HG03460 (cell line): ENCODE measurements around the gene CYLD.

Experiments used
- ATAC-seq: cut with Tn5 transposase; IDR thresholded peaks from one replicate; pipeline ENCODE4 v1.9.1; 2021; ENCODE audit not compliant: unreplicated experiment

Gene CYLD

GRCh38 chr16:50737420-50737959, 4.4 kb upstream of the CYLD start:
- ATAC-seq, result no peak

GRCh38 chr16:50739031-50739430, 2.9 kb upstream of the CYLD start:
- no peak for ATAC-seq

GRCh38 chr16:50740736-50741135, 1.1 kb upstream of the CYLD start:
- no peak for ATAC-seq

GRCh38 chr16:50741225-50741780, 583 bp upstream of the CYLD start:
- ATAC-seq, result no peak

- no peak for ATAC-seq
These were observed 802 bp downstream of the CYLD start for GRCh38 chr16:50742576-50743200.

GRCh38 chr16:50743581-50744225, 1.8 kb downstream of the CYLD start:
- no peak for ATAC-seq

GRCh38 chr16:50744881-50745280, 3.0 kb downstream of the CYLD start:
- ATAC-seq, result no peak

GRCh38 chr16:50745940-50746339, 4.1 kb downstream of the CYLD start:
- ATAC-seq, result no peak

- ATAC-seq, result no peak
These were observed 5.5 kb downstream of the CYLD start for GRCh38 chr16:50747207-50747956.

GRCh38 chr16:50751528-50751927, 9.6 kb downstream of the CYLD start:
- ATAC-seq, result no peak

GRCh38 chr16:50752471-50753235, 10.8 kb downstream of the CYLD start:
- ATAC-seq, result no peak

GRCh38 chr16:50756473-50756872, 14.6 kb downstream of the CYLD start:
- no peak for ATAC-seq

GRCh38 chr16:50761267-50761666, 19.4 kb downstream of the CYLD start:
- ATAC-seq, result no peak

GRCh38 chr16:50762241-50762640, 20.4 kb downstream of the CYLD start:
- ATAC-seq, result no peak

- no peak for ATAC-seq
These were observed 21.3 kb downstream of the CYLD start for GRCh38 chr16:50763211-50763610.

GRCh38 chr16:50765260-50765659, 23.4 kb downstream of the CYLD start:
- no peak for ATAC-seq

- ATAC-seq, result no peak
These were observed 24.0 kb downstream of the CYLD start for GRCh38 chr16:50765861-50766260.

- no peak for ATAC-seq
These were observed 25.3 kb downstream of the CYLD start for GRCh38 chr16:50767197-50767596.

GRCh38 chr16:50771366-50771765, 29.5 kb downstream of the CYLD start:
- no peak for ATAC-seq

GRCh38 chr16:50774405-50774804, 32.5 kb downstream of the CYLD start:
- no peak for ATAC-seq

GRCh38 chr16:50774960-50775359, 33.1 kb downstream of the CYLD start:
- ATAC-seq, result no peak
